HepG2 (cell line): ENCODE data around the gene ADPGK. TPM values are rescaled to one million over a fixed set of nuclear protein-coding genes. Genes with fewer than 3 reads are reported as not detected.
A peak's percentile ranks its signal among the peaks of the same experiment; 100 is the strongest.

Experiments
- ATF7-NPFF ChIP-seq: sonication (generic); formaldehyde crosslinking; IDR thresholded peaks from 2 replicates; pipeline ENCODE4 v1.8.1; 2023; ENCODE audit warnings: mild to moderate bottlenecking, low read depth, missing genetic modification reagents, moderate library complexity
- CHD4 ChIP-seq: fragments of 200-600 bp; sonication (generic); IDR thresholded peaks from 2 replicates; pipeline ENCODE4 v1.7.0; 2017; ENCODE audit warnings: mild to moderate bottlenecking, low read length, borderline replicate concordance
- CREB1 ChIP-seq, 2 experiments: fragments of 450-650 bp in 1 of 2; IDR thresholded peaks; 2 replicates each; pipeline ENCODE4 v1.6.1; 2016 to 2017; ENCODE audit warnings: control low read depth in 1 of 2, mild to moderate bottlenecking in 1 of 2, missing compliant biosample characterization in 1 of 2, missing genetic modification characterization in 1 of 2
- HMGA1 ChIP-seq: sonication (generic); formaldehyde crosslinking; conservative IDR thresholded peaks from 2 replicates; pipeline ENCODE4 v1.4.0; 2020; ENCODE audit warnings: missing genetic modification reagents
- NFE2 ChIP-seq: sonication (generic); formaldehyde crosslinking; IDR thresholded peaks from 2 replicates; pipeline ENCODE4 v1.4.0; 2020; ENCODE audit warnings: missing genetic modification reagents
- NONO ChIP-seq, 2 experiments: fragments of 450-650 bp in 1 of 2; sonication (generic) in 1 of 2; formaldehyde crosslinking in 1 of 2; IDR thresholded peaks in 1 of 2; conservative IDR thresholded peaks in 1 of 2; 2 replicates each; pipeline versions ENCODE4 v1.6.1 to v1.8.0; 2017 to 2022; ENCODE audit warnings: mild to moderate bottlenecking in 1 of 2, missing genetic modification reagents in 1 of 2, moderate library complexity in 1 of 2
- PAX8 ChIP-seq: sonication (generic); formaldehyde crosslinking; IDR thresholded peaks from 2 replicates; pipeline ENCODE4 v1.8.0; 2022; ENCODE audit warnings: mild to moderate bottlenecking, missing genetic modification reagents, borderline replicate concordance
- SMAD9 ChIP-seq: sonication (generic); formaldehyde crosslinking; IDR thresholded peaks from 2 replicates; pipeline ENCODE4 v1.5.1; 2020; ENCODE audit warnings: mild to moderate bottlenecking, missing genetic modification reagents
- SPEN ChIP-seq: sonication (generic); formaldehyde crosslinking; IDR thresholded peaks from 2 replicates; pipeline ENCODE4 v1.5.1; 2020; ENCODE audit warnings: low read depth, mild to moderate bottlenecking, missing genetic modification reagents
- TBP ChIP-seq: sonication (generic); formaldehyde crosslinking; IDR thresholded peaks from 2 replicates; pipeline ENCODE4 v1.5.0; 2020; ENCODE audit warnings: missing genetic modification reagents
- TP53 ChIP-seq: sonication (generic); formaldehyde crosslinking; conservative IDR thresholded peaks from 2 replicates; pipeline ENCODE4 v1.4.0; 2020; ENCODE audit warnings: missing genetic modification reagents
- U2AF1 ChIP-seq: fragments of 200-400 bp; formaldehyde crosslinking; optimal IDR thresholded peaks from 2 replicates; pipeline ENCODE3; 2017; ENCODE audit warnings: mild to moderate bottlenecking, low read depth, low read length
- ZIK1 ChIP-seq: sonication (generic); formaldehyde crosslinking; IDR thresholded peaks from 2 replicates; pipeline ENCODE4 v1.5.0; 2020; ENCODE audit warnings: mild to moderate bottlenecking, low read depth, missing genetic modification reagents, borderline replicate concordance
- ZKSCAN1 ChIP-seq: fragments of 150-350 bp; IDR thresholded peaks from 2 replicates; pipeline ENCODE4 v1.6.1; 2014; ENCODE audit warnings: low read length
- ZNF224 ChIP-seq: sonication (generic); formaldehyde crosslinking; IDR thresholded peaks from 2 replicates; pipeline ENCODE4 v1.5.0; 2020; ENCODE audit warnings: mild to moderate bottlenecking, missing genetic modification reagents
- ZNF235 ChIP-seq: sonication (generic); formaldehyde crosslinking; IDR thresholded peaks from 2 replicates; pipeline ENCODE4 v1.8.1; 2023; ENCODE audit warnings: mild to moderate bottlenecking, missing genetic modification reagents, borderline replicate concordance
- ZNF615 ChIP-seq: sonication (generic); formaldehyde crosslinking; IDR thresholded peaks from 2 replicates; pipeline ENCODE4 v1.5.0; 2020; ENCODE audit warnings: mild to moderate bottlenecking, missing genetic modification reagents, borderline replicate concordance
- polyA plus RNA-seq, 8 experiments: library from polyadenylated mRNA; depleted of rRNA in 3 of 8; stranded (reverse) in 7 of 8; unstranded in 1 of 8; fragments of >200 nt; fragmentation: Illumina TruSeq in 4 of 8; extraction: Trizol in 4 of 8; gene quantifications; 2 replicates each; pipeline versions ENCODE4 v1.2.1 to v1.2.3, GENCODE V29; 2011 to 2016; ENCODE audit warnings: low read depth in 4 of 8, missing spikeins in 1 of 8, mixed read lengths in 1 of 8; ENCODE audit not compliant: insufficient read depth in 1 of 8
- total RNA-seq, 5 experiments: library from RNA; depleted of rRNA; stranded (reverse); fragments of >200 nt; fragmentation: Illumina TruSeq; extraction: Trizol; gene quantifications; 2 replicates each; pipeline ENCODE4 v1.2.3, GENCODE V29; 2016; ENCODE audit warnings: low read depth in 1 of 5
- TF ChIP-seq, protein P1 (sequence below), 2 experiments: fragments of 450-650 bp in 1 of 2; sonication (generic) in 1 of 2; formaldehyde crosslinking; IDR thresholded peaks; 2 replicates each; pipeline versions ENCODE4 v1.5.0 to v1.8.0; 2020 to 2022; ENCODE audit warnings: mild to moderate bottlenecking in 1 of 2, missing genetic modification reagents in 1 of 2
- TF ChIP-seq, protein P2 (sequence below): sonication (generic); IDR thresholded peaks from 2 replicates; pipeline ENCODE4 v1.6.1; 2016; ENCODE audit warnings: low read depth, borderline replicate concordance
- TF ChIP-seq, protein P3 (sequence below): sonication (generic); formaldehyde crosslinking; IDR thresholded peaks from 2 replicates; pipeline ENCODE4 v1.4.0; 2020; ENCODE audit warnings: mild to moderate bottlenecking, missing genetic modification reagents

ADPGK gene
- total and polyA plus RNA-seq, 2 of the 13 experiments (the other 11 are each of a cell fraction or from before 2014, with no cell fraction given): 61.6 to 67.5 TPM

DNA sequence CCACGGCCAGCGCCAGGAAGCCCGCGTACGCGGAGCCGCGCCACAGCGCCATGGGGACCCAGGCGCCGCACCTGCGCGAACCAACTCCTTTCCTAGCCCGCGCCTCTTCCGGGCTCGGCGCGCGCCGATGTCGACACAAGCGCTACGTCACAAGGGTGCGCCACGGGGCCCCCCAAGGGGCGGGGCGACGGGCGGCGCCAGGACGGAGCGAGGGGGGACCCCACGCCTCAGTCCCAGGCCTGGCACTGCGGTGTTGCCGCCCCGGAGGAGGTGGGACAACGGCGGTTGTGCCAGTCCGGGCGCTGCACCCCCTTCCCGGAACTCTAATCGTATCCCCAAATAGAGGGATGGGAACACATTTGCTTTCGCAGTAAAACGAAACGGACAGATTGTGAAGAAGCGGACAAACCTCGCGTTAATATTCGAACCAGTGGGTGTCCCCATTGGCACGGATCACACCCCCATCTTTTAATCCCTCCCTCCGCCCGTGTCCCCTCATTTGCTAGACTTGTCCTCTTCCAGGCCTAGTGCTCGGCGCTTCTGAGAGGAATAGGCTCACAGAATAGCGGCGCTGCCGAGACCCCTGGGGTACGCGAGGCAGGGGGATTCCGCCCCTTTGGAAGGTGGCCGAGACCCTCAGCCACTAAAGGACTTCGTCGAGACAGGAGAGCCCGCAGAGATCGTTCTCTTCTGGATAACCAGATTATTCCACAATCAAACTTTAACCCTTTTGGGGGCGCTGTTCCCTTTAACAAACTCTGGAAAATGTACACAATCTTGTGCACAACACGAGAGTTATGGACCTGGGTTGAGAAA is at the start of gene ADPGK (continued):
- TF ChIP-seq CHD4 (0 out of 2 replicates have a peak, but pooled peaks have one; percentile 23), TBP (CRISPR knock-in tag) (peak; percentile 79; the same call in 1 of the 2 replicates), ZNF224 (CRISPR knock-in tag) (0 out of 2 replicates have a peak, but pooled peaks have one; percentile 17), NONO (IDR thresholded peaks at IDR 0.05) (no peak), NONO (CRISPR knock-in tag; conservative IDR thresholded peaks at IDR 0.05) (peak; percentile 97), PAX8 (CRISPR knock-in tag) (no peak), SPEN (CRISPR knock-in tag) (peak; percentile 95), NFE2 (CRISPR knock-in tag) (no peak), U2AF1 (no peak), SMAD9 (CRISPR knock-in tag) (no peak), CREB1 (IDR thresholded peaks at IDR 0.05) (peak; percentile 99), CREB1 (CRISPR knock-in tag; IDR thresholded peaks at IDR 0.05) (peak; percentile 98), ZKSCAN1 (peak; percentile 73; the same call in 1 of the 2 replicates), ZNF615 (CRISPR knock-in tag) (peak; percentile 93; the same call in 1 of the 2 replicates), HMGA1 (CRISPR knock-in tag) (no peak), ZIK1 (peak; percentile 50; the same call in 1 of the 2 replicates), ATF7-NPFF (CRISPR knock-in tag) (peak; percentile 86), ZNF235 (CRISPR knock-in tag) (peak; percentile 98), TP53 (peak; percentile 83)
- TF ChIP-seq, protein P1, sequence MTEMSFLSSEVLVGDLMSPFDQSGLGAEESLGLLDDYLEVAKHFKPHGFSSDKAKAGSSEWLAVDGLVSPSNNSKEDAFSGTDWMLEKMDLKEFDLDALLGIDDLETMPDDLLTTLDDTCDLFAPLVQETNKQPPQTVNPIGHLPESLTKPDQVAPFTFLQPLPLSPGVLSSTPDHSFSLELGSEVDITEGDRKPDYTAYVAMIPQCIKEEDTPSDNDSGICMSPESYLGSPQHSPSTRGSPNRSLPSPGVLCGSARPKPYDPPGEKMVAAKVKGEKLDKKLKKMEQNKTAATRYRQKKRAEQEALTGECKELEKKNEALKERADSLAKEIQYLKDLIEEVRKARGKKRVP (CRISPR knock-in tag; IDR thresholded peaks at IDR 0.05): peak in 1 of 2 experiments; percentile 74; a peak in 2 of 4 replicates
- TF ChIP-seq, protein P2, sequence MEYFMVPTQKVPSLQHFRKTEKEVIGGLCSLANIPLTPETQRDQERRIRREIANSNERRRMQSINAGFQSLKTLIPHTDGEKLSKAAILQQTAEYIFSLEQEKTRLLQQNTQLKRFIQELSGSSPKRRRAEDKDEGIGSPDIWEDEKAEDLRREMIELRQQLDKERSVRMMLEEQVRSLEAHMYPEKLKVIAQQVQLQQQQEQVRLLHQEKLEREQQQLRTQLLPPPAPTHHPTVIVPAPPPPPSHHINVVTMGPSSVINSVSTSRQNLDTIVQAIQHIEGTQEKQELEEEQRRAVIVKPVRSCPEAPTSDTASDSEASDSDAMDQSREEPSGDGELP: no peak; the same call in 1 of the 2 replicates
- TF ChIP-seq, protein P3, sequence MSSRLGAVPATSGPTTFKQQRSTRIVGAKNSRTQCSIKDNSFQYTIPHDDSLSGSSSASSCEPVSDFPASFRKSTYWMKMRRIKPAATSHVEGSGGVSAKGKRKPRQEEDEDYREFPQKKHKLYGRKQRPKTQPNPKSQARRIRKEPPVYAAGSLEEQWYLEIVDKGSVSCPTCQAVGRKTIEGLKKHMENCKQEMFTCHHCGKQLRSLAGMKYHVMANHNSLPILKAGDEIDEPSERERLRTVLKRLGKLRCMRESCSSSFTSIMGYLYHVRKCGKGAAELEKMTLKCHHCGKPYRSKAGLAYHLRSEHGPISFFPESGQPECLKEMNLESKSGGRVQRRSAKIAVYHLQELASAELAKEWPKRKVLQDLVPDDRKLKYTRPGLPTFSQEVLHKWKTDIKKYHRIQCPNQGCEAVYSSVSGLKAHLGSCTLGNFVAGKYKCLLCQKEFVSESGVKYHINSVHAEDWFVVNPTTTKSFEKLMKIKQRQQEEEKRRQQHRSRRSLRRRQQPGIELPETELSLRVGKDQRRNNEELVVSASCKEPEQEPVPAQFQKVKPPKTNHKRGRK (CRISPR knock-in tag): no peak
